HEK293 (cell line): Measurements from ENCODE around the gene AIF1.
A peak's percentile ranks its signal among the peaks of the same experiment; 100 is the strongest.

ENCODE experiments used
- CTCF ChIA-PET: fragments of 350-600 bp; formaldehyde crosslinking; extraction: SDS; loops from one replicate; lab custom pipeline; 2021; ENCODE audit warnings: antibody characterized with exemption; lab: Yijun Ruan, JAX
- POLR2A ChIA-PET: fragments of 300-600 bp; formaldehyde crosslinking; extraction: SDS; loops from one replicate; lab custom pipeline; 2020; ENCODE audit warnings: antibody characterized with exemption, inconsistent platforms; lab: Yijun Ruan, JAX
- H3K27ac ChIP-seq: fragments of 200-500 bp; sonication (Bioruptor generic); 2 replicates; pipeline ENCODE4 v1.5.1; 2014; ENCODE audit warnings: low read depth, low read length, control low read depth, inconsistent platforms; ENCODE audit errors: extremely low read depth
- H3K36me3 ChIP-seq, 2 experiments: fragments of 200-500 bp in 1 of 2; sonication (Bioruptor generic) in 1 of 2; 1 replicate in 1 of 2; 2 replicates in 1 of 2; pipeline ENCODE4 v1.5.1; 2014 to 2017; ENCODE audit warnings: inconsistent platforms in 2 of 2, low read length in 2 of 2; ENCODE audit not compliant: control insufficient read depth in 2 of 2, insufficient read depth in 1 of 2
- H3K4me1 ChIP-seq: fragments of 200-500 bp; sonication (Bioruptor generic); 2 replicates; pipeline ENCODE4 v1.5.1; 2014; ENCODE audit warnings: mild to moderate bottlenecking, low read length, inconsistent platforms; ENCODE audit not compliant: control insufficient read depth, insufficient read depth
- H3K4me3 ChIP-seq: 2 replicates; pipeline ENCODE4 v1.5.1; 2011; ENCODE audit warnings: low read depth, mild to moderate bottlenecking, control low read depth, low read length, moderate library complexity
- H3K9me3 ChIP-seq: fragments of 200-500 bp; sonication (Bioruptor generic); 2 replicates; pipeline ENCODE4 v1.5.1; 2014; ENCODE audit warnings: low read depth, low read length, inconsistent platforms; ENCODE audit not compliant: control insufficient read depth, insufficient read depth
- BCL11B ChIP-seq: fragments of 450-650 bp; formaldehyde crosslinking; IDR thresholded peaks from 2 replicates; pipeline ENCODE4 v1.5.1; 2016; ENCODE audit warnings: low read depth, missing biosample characterization, missing genetic modification characterization
- FEZF1 ChIP-seq: fragments of 450-650 bp; formaldehyde crosslinking; IDR thresholded peaks from 2 replicates; pipeline ENCODE4 v1.5.1; 2016; ENCODE audit warnings: missing biosample characterization, missing genetic modification characterization
- KLF1 ChIP-seq: fragments of 450-650 bp; formaldehyde crosslinking; IDR thresholded peaks from 2 replicates; pipeline ENCODE4 v1.5.1; 2016; ENCODE audit warnings: missing biosample characterization, missing genetic modification characterization
- KLF9 ChIP-seq: fragments of 450-650 bp; formaldehyde crosslinking; IDR thresholded peaks from 2 replicates; pipeline ENCODE4 v1.5.1; 2016; ENCODE audit warnings: missing biosample characterization, missing genetic modification characterization, low read depth
- REPIN1 ChIP-seq: fragments of 450-650 bp; formaldehyde crosslinking; IDR thresholded peaks from 2 replicates; pipeline ENCODE4 v1.5.1; 2017; ENCODE audit warnings: missing biosample characterization, missing genetic modification characterization, low read depth
- SETDB1 ChIP-seq: IDR thresholded peaks from one replicate; pipeline ENCODE4 v1.6.1; 2017; ENCODE audit warnings: mild to moderate bottlenecking, low read length, moderate library complexity, mixed read lengths; ENCODE audit not compliant: insufficient read length
- ZFP37 ChIP-seq: fragments of 450-650 bp; formaldehyde crosslinking; IDR thresholded peaks from 2 replicates; pipeline ENCODE4 v1.5.1; 2016; ENCODE audit warnings: missing biosample characterization, missing genetic modification characterization
- ZNF138 ChIP-seq: fragments of 450-650 bp; formaldehyde crosslinking; IDR thresholded peaks from 2 replicates; pipeline ENCODE4 v1.5.1; 2016; ENCODE audit warnings: missing biosample characterization, missing genetic modification characterization, borderline replicate concordance
- ZNF341 ChIP-seq: fragments of 450-650 bp; formaldehyde crosslinking; IDR thresholded peaks from 2 replicates; pipeline ENCODE4; 2016; ENCODE audit warnings: low read depth, missing biosample characterization, missing genetic modification characterization
- ZNF423 ChIP-seq: fragments of 450-650 bp; formaldehyde crosslinking; IDR thresholded peaks from 2 replicates; pipeline ENCODE4 v1.5.1; 2016; ENCODE audit warnings: missing biosample characterization, missing genetic modification characterization
- ZNF48 ChIP-seq: fragments of 450-650 bp; formaldehyde crosslinking; IDR thresholded peaks from 2 replicates; pipeline ENCODE4 v1.5.1; 2016; ENCODE audit warnings: missing biosample characterization, missing genetic modification characterization
- ZNF510 ChIP-seq: fragments of 450-650 bp; formaldehyde crosslinking; IDR thresholded peaks from 2 replicates; pipeline ENCODE4 v1.5.1; 2018; ENCODE audit warnings: mild to moderate bottlenecking, missing genetic modification characterization, missing biosample characterization; ENCODE audit not compliant: insufficient replicate concordance
- ZNF626 ChIP-seq: fragments of 450-650 bp; sonication (Bioruptor Pico); formaldehyde crosslinking; IDR thresholded peaks from 2 replicates; pipeline ENCODE4 v1.5.1; 2018; ENCODE audit warnings: missing biosample characterization, missing genetic modification characterization, inconsistent platforms
- ZNF660 ChIP-seq: fragments of 450-650 bp; IDR thresholded peaks from 2 replicates; pipeline ENCODE4 v1.5.1; 2018; ENCODE audit warnings: missing biosample characterization, mild to moderate bottlenecking, missing genetic modification characterization
- ZNF792 ChIP-seq: fragments of 450-650 bp; formaldehyde crosslinking; IDR thresholded peaks from 2 replicates; pipeline ENCODE4 v1.5.1; 2016; ENCODE audit warnings: missing biosample characterization, missing genetic modification characterization
- TF ChIP-seq, protein P1 (sequence below): fragments of 450-650 bp; formaldehyde crosslinking; IDR thresholded peaks from 2 replicates; pipeline ENCODE4 v1.5.1; 2016; ENCODE audit warnings: missing biosample characterization, missing genetic modification characterization
- TF ChIP-seq, protein P2 (sequence below): fragments of 450-650 bp; formaldehyde crosslinking; IDR thresholded peaks from 2 replicates; pipeline ENCODE4 v1.5.1; 2016; ENCODE audit warnings: missing biosample characterization, missing genetic modification characterization, borderline replicate concordance
- TF ChIP-seq, protein P3 (sequence below): fragments of 450-650 bp; formaldehyde crosslinking; IDR thresholded peaks from 2 replicates; pipeline ENCODE4 v1.5.1; 2016; ENCODE audit warnings: missing biosample characterization, missing genetic modification characterization
- TF ChIP-seq, protein P4 (sequence below): fragments of 450-650 bp; formaldehyde crosslinking; IDR thresholded peaks from 2 replicates; pipeline ENCODE4 v1.5.1; 2016; ENCODE audit warnings: missing biosample characterization, missing genetic modification characterization, borderline replicate concordance
- TF ChIP-seq, protein P5 (sequence below): fragments of 450-650 bp; formaldehyde crosslinking; IDR thresholded peaks from 2 replicates; pipeline ENCODE4 v1.5.1; 2017; ENCODE audit warnings: missing biosample characterization, missing genetic modification characterization
- TF ChIP-seq, protein P6 (sequence below): fragments of 450-650 bp; formaldehyde crosslinking; IDR thresholded peaks from 2 replicates; pipeline ENCODE4 v1.5.1; 2016; ENCODE audit warnings: missing biosample characterization, missing genetic modification characterization

AIF1 gene

DNA sequence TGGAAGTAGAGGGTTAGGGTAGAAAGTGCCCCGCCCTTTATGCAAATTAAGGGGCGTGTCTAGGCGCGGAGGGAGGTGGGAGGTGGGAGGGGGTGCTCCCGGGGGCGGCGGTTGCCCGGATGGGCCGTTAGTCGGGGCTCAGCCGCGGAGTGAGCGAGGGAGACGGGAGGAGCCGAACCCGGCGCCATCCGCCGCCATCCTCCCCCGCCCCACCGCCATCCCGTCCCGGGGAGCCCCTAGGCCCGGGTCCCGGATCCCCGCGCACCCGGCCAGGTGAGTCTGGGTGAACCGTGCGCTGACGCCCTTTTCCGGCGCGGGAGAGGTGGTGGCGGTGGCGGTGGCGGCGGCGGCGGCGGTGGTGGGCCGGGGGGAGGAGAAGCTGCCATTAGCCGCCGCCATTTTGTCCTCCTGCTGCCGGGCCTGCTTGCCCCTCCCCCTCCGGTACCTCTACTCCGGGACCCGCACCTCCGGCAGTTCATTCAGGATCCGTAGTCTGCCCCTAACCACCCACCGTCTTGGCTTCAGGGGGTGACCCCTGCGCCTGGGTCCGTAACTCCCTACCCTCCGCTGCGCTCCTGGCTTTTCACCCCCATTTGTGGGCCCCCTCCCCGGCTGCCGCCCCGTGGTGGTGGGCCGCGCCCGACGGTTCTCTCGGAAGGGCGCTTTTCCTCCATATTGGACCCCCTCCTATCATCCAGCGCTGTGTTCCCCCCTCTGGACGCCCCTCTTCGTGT, 5.7 kb downstream of the AIF1 start, which contains the start of gene PRRC2A:
TSS of gene PRRC2A (plus strand) at position 130 of the 734 bp plus-strand sequence. CDS start 2,075 bp downstream, outside the sequence.
- peaks cover 26 to 46% of the 10 kb centered on the region in 2 experiments for H3K36me3 ChIP-seq
- H3K4me3 ChIP-seq, result peak within 1 kb of the TSS; percentile 97
- H3K9me3 ChIP-seq, result no peaks in the 10 kb centered on the region
- peaks cover 7% of the 10 kb centered on the region; the same call in 1 of the 2 replicates for H3K4me1 ChIP-seq
- peak within 1 kb of the TSS; percentile 99 for H3K27ac ChIP-seq
- ChIA-PET POLR2A (interaction anchor here (0.7 to 3.1 kb wide), 15 partner anchors 18 to 207 kb away, joined by 3 to 10 read pairs (median 5); partner anchors contain the start of genes ABHD16A, DDX39B, GPANK1 and HSPA1B), CTCF (interaction anchor here (0.9 kb wide), 1 partner anchor 24 kb away, joined by 5 read pairs; no protein-coding TSS in a partner anchor)
- TF ChIP-seq ZNF423 (peak; percentile 12; the same call in 1 of the 2 replicates), KLF9 (tag by site-specific recombination) (peak; percentile 70), ZNF510 (tag by site-specific recombination) (no peak), ZNF626 (tag by site-specific recombination) (no peak), FEZF1 (tag by site-specific recombination) (peak; percentile 34; the same call in 1 of the 2 replicates), SETDB1 (no peak), REPIN1 (peak; percentile 79; the same call in 1 of the 2 replicates), ZNF792 (tag by site-specific recombination) (0 out of 2 replicates have a peak, but pooled peaks have one; percentile 40), BCL11B (tag by site-specific recombination) (peak; percentile 34; the same call in 1 of the 2 replicates), ZNF341 (tag by site-specific recombination) (peak; percentile 94), KLF1 (tag by site-specific recombination) (0 out of 2 replicates have a peak, but pooled peaks have one; percentile 11), ZNF138 (no peak), ZFP37 (tag by site-specific recombination) (peak; percentile 95), ZNF48 (no peak), ZNF660 (tag by site-specific recombination) (peak; percentile 74)
- TF ChIP-seq, protein P1, sequence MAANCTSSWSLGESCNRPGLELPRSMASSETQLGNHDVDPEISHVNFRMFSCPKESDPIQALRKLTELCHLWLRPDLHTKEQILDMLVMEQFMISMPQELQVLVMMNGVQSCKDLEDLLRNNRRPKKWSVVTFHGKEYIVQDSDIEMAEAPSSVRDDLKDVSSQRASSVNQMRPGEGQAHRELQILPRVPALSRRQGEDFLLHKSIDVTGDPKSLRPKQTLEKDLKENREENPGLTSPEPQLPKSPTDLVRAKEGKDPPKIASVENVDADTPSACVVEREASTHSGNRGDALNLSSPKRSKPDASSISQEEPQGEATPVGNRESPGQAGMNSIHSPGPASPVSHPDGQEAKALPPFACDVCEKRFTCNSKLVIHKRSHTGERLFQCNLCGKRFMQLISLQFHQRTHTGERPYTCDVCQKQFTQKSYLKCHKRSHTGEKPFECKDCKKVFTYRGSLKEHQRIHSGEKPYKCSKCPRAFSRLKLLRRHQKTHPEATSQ (tag by site-specific recombination), result peak; percentile 83; the same call in 1 of the 2 replicates
- TF ChIP-seq, protein P2, sequence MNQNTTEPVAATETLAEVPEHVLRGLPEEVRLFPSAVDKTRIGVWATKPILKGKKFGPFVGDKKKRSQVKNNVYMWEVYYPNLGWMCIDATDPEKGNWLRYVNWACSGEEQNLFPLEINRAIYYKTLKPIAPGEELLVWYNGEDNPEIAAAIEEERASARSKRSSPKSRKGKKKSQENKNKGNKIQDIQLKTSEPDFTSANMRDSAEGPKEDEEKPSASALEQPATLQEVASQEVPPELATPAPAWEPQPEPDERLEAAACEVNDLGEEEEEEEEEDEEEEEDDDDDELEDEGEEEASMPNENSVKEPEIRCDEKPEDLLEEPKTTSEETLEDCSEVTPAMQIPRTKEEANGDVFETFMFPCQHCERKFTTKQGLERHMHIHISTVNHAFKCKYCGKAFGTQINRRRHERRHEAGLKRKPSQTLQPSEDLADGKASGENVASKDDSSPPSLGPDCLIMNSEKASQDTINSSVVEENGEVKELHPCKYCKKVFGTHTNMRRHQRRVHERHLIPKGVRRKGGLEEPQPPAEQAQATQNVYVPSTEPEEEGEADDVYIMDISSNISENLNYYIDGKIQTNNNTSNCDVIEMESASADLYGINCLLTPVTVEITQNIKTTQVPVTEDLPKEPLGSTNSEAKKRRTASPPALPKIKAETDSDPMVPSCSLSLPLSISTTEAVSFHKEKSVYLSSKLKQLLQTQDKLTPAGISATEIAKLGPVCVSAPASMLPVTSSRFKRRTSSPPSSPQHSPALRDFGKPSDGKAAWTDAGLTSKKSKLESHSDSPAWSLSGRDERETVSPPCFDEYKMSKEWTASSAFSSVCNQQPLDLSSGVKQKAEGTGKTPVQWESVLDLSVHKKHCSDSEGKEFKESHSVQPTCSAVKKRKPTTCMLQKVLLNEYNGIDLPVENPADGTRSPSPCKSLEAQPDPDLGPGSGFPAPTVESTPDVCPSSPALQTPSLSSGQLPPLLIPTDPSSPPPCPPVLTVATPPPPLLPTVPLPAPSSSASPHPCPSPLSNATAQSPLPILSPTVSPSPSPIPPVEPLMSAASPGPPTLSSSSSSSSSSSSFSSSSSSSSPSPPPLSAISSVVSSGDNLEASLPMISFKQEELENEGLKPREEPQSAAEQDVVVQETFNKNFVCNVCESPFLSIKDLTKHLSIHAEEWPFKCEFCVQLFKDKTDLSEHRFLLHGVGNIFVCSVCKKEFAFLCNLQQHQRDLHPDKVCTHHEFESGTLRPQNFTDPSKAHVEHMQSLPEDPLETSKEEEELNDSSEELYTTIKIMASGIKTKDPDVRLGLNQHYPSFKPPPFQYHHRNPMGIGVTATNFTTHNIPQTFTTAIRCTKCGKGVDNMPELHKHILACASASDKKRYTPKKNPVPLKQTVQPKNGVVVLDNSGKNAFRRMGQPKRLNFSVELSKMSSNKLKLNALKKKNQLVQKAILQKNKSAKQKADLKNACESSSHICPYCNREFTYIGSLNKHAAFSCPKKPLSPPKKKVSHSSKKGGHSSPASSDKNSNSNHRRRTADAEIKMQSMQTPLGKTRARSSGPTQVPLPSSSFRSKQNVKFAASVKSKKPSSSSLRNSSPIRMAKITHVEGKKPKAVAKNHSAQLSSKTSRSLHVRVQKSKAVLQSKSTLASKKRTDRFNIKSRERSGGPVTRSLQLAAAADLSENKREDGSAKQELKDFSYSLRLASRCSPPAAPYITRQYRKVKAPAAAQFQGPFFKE, result no peak
- TF ChIP-seq, protein P3, sequence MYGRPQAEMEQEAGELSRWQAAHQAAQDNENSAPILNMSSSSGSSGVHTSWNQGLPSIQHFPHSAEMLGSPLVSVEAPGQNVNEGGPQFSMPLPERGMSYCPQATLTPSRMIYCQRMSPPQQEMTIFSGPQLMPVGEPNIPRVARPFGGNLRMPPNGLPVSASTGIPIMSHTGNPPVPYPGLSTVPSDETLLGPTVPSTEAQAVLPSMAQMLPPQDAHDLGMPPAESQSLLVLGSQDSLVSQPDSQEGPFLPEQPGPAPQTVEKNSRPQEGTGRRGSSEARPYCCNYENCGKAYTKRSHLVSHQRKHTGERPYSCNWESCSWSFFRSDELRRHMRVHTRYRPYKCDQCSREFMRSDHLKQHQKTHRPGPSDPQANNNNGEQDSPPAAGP (tag by site-specific recombination), result peak; percentile 96
- TF ChIP-seq, protein P4, sequence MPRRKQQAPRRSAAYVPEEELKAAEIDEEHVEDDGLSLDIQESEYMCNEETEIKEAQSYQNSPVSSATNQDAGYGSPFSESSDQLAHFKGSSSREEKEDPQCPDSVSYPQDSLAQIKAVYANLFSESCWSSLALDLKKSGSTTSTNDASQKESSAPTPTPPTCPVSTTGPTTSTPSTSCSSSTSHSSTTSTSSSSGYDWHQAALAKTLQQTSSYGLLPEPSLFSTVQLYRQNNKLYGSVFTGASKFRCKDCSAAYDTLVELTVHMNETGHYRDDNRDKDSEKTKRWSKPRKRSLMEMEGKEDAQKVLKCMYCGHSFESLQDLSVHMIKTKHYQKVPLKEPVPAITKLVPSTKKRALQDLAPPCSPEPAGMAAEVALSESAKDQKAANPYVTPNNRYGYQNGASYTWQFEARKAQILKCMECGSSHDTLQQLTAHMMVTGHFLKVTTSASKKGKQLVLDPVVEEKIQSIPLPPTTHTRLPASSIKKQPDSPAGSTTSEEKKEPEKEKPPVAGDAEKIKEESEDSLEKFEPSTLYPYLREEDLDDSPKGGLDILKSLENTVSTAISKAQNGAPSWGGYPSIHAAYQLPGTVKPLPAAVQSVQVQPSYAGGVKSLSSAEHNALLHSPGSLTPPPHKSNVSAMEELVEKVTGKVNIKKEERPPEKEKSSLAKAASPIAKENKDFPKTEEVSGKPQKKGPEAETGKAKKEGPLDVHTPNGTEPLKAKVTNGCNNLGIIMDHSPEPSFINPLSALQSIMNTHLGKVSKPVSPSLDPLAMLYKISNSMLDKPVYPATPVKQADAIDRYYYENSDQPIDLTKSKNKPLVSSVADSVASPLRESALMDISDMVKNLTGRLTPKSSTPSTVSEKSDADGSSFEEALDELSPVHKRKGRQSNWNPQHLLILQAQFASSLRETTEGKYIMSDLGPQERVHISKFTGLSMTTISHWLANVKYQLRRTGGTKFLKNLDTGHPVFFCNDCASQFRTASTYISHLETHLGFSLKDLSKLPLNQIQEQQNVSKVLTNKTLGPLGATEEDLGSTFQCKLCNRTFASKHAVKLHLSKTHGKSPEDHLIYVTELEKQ (tag by site-specific recombination), result peak; percentile 42; the same call in 1 of the 2 replicates
- TF ChIP-seq, protein P5, sequence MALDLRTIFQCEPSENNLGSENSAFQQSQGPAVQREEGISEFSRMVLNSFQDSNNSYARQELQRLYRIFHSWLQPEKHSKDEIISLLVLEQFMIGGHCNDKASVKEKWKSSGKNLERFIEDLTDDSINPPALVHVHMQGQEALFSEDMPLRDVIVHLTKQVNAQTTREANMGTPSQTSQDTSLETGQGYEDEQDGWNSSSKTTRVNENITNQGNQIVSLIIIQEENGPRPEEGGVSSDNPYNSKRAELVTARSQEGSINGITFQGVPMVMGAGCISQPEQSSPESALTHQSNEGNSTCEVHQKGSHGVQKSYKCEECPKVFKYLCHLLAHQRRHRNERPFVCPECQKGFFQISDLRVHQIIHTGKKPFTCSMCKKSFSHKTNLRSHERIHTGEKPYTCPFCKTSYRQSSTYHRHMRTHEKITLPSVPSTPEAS, result peak; percentile 36; the same call in 1 of the 2 replicates
- TF ChIP-seq, protein P6, sequence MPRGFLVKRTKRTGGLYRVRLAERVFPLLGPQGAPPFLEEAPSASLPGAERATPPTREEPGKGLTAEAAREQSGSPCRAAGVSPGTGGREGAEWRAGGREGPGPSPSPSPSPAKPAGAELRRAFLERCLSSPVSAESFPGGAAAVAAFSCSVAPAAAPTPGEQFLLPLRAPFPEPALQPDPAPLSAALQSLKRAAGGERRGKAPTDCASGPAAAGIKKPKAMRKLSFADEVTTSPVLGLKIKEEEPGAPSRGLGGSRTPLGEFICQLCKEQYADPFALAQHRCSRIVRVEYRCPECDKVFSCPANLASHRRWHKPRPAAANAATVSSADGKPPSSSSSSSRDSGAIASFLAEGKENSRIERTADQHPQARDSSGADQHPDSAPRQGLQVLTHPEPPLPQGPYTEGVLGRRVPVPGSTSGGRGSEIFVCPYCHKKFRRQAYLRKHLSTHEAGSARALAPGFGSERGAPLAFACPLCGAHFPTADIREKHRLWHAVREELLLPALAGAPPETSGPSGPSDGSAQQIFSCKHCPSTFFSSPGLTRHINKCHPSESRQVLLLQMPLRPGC (tag by site-specific recombination), result peak; percentile 79; the same call in 1 of the 2 replicates
